Occipital lobe (tissue), 2 donors: ENCODE data around the gene WDR7. TPM values are rescaled to one million over a fixed set of nuclear protein-coding genes. Genes with fewer than 3 reads are reported as not detected.

Source experiments
- DNase-seq: peaks from one replicate; lab custom pipeline; 2025; lab: John Stamatoyannopoulos, UW
- total RNA-seq: library from RNA; depleted of rRNA; stranded (reverse); fragments of >200 nt; gene quantifications from one replicate; pipeline ENCODE4 v1.2.3, GENCODE V29; 2014

The WDR7 gene
- total RNA-seq, 1 donor from 2014 or later, result 132 TPM

DNA sequence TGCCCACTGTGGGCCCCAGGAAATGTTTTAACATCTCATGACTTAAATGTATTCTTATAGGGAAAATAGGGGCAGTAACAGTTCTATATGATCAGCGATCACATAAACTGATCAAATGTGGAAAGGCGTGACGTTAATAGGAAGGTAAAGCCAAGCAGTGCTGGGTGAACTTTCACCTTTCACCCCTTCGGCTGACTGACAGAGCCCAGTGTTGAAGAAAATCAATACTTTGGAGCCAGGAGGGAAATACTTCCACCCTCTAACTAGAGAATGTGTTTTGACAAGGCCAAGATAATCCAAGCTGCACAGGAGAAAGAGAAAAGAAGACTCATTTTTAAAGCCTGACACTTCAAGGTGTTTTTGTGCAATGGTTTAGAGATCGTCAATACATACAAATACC is 379.3 kb downstream of the WDR7 start:
- DNase-seq, result no peak

DNA sequence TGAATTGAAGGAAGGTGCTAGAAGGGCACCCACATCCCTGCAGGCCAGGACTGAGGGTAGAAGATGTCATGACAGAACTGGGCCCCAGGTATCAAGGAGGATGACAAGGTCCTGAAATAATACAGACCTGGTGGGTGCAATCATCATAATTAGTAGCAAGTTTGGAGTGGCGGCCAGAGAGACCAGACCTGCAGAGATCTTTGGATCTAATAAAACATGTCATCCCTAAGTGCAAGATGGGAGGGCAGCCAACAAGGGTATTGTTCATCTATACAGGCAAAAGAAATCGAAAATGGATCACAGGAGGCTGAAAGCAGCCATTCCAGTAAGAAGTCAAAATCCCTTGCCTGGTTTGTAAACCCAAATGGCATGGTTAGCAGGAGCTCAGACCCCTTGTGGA is 384.4 kb downstream of the WDR7 start:
- DNase-seq, result no peak

DNA sequence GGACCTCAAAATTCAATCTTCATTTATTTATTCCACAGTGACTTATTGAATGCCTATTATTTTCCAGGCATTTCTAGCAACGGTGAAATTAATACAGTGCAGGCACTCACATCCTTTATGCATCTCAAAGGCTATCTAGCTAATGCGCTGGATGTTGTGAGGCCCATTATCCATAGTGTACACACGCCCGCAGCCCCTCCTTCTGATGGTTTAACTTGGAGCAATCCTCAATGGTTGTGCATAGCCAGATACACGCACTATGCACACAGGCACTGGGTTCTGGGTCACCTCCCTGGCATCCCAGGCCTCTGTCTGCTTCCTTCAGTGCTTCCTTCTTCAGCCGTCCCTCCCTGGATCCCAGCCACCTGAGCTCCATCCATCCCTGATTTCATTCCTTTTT is 387.2 kb downstream of the WDR7 start:
- DNase-seq, result no peak

DNA sequence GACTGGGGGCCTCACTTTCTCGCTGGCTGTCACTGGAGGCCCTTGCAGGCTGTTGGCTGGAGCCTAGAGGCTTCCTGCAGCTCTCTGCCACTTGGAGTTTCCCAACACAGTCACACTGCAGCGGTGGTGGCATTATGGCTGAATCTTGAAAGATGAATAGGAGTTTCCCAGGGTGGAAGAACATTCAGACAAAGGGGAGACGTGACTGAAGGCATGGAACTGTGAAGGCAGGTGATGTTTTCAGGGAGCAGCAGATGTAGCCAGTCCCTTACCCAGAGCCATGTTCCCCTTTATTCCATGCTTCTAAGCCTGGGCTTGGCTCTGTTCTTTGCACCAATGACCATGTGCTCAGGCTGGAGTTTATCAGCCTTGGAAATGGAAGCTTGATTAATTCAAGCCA is 389.0 kb downstream of the WDR7 start:
- no peak for DNase-seq

DNA sequence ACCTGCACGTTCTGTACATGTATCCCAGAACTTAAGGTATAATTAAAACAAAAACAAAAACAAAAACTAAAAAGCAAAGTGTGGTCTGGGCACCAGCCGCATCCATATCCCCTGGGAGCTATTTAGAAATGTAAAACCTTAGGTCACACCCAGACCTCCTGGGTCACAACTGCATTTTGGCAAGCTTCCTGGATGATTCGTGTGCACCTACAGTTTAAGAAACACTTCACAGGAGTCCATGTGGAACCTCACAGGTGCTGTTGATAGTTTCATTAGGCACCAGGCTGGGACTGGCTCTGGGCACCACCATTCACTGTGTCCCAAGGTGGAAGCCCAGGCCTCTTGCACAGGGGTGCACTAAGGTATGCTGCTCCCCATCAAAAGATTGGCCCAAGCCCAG is 392.1 kb downstream of the WDR7 start:
- DNase-seq, result no peak

DNA sequence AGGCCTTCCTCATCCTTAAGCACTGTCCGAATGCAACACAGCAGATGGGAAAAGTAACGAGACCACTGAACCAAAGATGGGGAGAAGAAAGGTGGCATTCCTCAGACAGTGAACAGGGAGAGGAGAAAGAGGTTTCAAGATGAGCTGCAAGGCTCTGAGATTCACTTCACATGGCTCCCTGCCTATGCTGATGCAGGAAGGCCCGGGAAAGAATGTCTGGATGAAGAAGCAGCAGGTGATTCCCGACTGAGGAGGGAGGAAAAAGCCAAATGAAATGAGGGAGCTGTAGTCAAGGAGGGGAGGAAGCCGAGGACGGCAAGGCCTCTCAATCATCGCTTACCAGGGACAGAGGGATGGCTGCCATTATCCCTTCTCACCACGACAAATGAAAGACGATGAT is 397.2 kb downstream of the WDR7 start:
- no peak for DNase-seq

DNA sequence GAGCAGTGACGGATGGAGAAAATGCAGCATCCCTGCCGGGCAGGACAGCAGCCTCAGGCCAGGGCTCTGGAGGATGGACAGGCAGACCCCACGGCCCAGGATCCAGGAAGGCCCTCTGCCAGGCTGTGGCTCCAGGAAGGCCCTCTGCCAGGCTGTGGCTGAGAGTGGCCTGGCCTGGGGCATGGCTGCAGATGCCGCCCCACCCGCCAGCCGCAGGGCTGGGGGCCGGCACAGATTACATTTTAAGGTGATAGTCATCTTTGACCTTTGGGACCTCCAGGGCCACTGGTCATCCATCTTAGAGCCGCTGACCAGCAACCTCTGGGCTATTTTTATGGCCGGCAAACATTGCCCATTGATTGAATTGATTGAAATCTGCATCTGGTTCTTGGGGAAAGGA is 397.7 kb downstream of the WDR7 start:
- DNase-seq, result no peak

DNA sequence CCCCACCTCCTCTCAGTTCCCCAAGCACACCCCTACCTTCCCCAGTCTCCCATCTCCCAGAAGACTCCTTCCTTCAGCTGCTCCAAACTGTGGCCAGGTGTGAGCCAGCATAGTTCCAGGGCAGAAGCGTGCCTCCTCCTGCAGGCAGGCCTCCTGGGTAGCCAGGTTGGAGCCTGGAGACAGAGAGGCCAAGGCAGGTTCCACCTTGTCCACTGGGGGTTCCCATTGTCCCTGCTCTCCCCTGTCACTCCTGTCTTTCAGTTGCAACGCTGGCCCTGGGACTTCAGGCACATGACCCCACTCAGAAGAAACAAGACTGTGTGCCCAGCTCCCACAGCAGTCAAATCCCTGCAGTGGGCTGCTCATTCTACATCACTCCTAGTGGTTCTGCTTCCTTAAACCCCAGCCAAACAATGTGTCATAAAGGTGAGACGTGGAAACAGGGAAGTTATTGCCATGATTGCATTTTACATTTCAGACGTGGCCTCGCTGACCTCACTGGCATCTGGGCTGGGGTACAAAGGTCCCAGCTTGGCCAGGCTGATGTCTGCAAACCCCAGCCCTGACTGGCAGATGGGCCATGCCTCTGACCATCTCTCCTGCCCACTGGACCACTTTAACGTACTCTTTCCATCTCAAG is 399.3 kb downstream of the WDR7 start:
- DNase-seq, result no peak

DNA sequence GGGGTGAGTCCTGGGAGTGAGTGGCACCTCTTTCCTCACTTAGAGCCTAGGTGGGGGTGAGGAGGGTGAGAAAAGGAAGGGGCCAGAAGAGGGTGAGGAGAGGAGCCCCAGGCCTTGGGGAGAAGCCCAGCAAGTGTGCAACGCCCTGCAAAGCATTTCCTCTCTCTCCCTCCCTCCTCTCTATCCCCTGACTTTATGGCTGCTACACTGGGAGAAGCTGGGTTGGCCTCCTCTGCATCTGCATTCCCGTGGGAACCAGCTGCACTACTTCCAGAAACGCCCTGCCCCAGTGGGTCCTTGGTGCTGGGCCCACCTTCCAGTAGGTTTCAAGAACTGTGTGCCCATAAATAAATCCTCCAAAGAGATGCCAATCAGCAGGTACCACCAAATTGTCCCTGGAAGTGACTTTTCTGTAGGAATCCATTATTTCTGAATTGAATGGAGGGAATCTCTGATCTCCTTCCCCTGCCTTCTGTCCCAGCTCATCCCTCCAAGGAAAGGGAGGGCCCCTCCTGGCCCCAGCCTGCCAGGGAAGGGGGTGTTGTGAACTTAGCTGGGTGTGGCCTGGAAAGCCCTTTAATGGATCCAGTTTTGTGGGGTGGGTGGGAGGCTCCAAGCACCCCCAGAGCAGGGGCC is 400.0 kb downstream of the WDR7 start:
- no peak for DNase-seq

DNA sequence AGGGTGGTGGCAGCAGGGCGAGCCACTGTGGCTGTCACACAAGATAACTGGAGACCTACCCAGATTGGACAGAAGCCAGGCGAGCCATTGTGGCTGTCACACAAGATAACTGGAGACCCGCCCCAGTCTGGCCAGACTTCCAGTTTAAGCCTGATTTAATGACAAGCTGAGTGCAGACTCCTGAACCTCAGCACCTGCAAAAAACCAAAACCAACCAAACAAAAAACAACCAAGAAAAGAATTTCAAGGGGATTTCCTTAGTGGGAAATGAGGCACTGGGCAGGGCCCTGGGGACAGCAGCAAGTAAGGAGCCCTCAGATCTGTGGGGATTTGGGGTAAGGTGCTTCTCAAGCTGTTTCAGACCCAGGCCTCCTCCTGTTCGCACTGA is 400.5 kb downstream of the WDR7 start:
- no peak for DNase-seq

DNA sequence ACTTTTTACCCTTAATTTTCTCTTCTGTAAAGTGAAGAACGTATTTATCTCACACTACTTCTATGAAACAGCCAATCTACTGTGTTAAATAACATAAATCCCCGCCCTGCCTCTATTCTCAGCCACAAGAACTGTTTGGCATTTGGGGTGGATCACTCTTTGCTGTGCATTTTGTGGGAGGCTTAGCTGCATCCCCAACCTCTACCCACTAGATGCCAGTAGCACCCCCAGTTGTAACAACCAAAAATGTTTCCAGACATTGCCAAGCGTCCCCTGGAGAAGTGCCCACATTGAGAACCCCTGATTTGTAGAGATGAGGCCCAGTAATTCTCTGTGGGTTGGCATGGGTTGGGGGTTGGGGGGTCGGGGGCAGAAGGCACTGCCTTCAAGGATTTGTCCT is 401.0 kb downstream of the WDR7 start:
- DNase-seq, result no peak

DNA sequence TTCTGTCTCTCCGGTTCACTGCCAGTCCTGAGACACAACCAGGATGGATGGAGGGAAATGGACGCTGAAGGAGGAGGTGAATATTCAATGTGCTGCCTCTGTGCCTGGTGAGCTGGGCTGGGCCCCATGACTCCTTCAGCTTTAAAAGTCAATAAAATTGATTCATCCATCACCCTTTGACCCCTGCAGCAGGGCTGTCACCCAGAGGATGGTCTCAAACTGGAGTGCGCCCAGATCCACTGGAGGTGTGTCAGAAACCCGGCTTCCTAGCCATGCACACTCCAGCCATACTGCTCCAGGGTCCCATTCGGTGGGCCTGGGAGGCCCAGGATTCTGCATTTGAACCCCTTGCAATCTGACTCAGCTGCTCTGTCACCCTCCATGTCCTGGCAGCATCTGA is 401.6 kb downstream of the WDR7 start:
- DNase-seq, result no peak

DNA sequence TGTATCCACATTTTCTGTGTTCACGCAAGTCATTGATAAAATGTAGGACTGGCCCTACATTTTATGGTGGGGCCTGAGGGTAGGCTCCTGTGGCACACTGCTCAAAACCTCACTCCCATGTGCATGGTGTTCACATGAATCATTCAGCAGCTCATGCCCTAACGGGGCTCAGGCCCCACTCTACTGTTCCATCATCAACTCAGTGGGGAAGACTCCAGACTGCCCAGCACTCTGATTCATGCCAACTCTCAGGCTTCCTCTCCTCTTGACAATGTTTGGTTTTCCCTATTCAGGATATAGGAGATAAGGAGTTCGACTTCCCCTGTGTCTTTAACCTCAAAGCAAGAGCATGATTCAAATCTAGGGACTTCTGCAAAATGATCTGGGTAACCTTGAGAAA is 403.7 kb downstream of the WDR7 start:
- no peak for DNase-seq

DNA sequence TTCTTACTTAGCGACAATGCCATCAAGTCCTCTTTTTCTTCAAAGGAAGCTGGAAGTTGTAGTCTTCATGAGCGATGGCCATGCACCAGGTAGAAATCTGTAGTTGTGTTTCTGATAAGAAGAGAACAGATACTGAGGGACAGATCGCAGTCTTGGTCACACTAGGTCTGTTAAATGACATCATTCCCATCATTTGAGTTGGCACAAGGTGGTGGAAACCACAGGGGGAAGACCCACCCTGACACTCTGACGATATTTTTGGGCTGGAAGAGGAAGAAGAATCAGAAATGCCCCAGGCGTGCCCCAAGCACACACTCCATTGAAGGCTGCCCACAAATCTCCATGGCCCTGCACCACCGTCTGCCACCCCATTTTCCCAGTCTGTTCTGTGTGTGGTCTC is 406.7 kb downstream of the WDR7 start:
- DNase-seq, result no peak

DNA sequence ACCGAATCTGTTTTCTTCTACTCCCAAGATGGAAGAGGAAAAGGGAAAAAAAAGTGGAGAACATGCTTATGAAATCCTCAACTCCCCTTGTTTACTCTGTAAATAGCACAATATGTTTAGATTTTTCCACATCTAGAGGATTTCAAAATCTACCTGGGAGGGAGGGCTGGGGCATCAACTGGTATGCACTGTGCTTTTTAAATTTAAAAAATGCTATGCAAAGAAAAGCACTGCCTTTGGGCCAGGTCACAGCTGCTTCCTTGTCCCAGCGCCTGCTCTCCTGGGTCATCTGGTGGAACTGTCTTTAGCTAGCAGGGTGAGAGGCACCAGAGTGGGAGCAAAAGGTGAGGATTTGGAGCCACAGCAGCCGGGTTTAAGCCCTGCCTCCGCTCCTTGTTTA is 407.6 kb downstream of the WDR7 start:
- no peak for DNase-seq

DNA sequence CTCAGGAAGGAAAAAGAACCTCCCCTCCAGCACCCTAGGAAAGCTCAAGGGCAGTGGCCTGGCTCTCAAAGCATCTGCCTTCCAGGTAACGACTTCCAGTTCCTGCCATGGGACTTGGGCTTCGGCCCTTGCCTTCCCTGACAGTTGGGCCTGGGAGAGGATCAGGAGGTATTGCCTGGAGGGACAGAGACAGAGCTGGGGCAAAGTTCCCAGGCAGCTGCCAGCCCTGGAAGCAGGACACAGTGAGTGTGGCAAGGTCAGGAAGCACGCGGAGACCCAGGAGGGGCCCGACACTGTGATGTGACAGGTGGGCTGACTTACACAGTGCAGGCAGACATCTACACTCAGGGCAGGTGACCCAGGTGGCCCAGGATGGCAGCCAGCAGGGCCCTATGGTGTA is 408.2 kb downstream of the WDR7 start:
- no peak for DNase-seq

DNA sequence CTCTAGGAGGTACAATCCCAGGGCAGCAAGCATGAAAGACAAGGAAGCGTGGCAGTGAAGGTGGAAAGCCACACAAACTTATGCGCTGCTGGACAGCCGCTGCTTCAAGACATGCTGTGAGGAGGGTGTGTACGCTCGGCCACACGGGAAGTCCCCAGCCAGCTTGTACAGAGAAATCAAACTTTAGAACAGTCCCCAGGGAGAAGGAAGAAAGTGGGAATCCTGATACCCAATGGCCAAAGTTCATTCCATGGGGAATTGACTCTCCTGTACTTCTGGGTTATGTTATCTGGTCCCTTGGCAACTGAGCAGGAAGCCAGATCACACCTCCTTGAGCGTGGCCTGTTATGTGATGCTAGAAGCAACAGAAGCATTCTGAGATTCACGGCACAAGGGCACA is 409.7 kb downstream of the WDR7 start:
- no peak for DNase-seq

DNA sequence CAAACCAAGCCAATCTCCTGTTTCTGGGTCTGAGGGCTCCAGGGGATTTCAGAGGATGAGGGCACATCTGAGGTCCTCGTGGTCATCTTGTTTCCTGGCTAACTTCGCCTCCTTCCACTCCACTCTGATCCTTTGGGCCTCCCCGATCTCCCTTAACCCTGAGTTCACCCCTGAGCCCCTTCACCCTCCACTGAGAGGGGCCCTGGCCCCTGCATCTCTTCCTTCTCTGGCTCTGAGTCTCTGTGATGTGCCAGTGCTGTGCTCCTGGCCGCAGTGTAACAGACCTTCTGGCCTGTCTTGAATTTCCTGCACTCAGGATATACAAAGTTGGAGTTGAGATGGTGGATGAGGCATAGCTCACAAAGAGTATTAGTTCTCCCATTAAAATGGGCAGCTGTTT is 411.0 kb downstream of the WDR7 start:
- DNase-seq, result no peak

DNA sequence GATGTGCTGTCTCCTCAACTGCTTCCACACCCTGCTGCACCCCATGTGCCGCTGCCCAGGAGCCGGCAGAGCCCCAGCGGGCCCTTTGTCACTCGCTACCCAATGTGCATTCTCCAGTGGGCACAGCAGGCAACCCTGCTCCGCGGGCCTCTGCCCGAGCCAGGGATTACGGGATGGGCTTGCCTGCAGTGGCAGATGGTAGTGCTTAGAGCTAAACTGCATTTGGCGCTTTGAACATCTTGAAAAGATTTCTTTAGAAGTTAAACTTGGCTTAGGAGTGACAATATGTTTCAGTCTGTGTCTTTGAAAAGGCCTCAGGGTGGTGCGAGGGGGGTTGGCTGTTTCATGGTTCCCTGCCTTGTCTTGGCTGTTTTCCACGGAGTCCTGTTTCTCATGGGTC is 411.7 kb downstream of the WDR7 start:
- DNase-seq, result no peak

DNA sequence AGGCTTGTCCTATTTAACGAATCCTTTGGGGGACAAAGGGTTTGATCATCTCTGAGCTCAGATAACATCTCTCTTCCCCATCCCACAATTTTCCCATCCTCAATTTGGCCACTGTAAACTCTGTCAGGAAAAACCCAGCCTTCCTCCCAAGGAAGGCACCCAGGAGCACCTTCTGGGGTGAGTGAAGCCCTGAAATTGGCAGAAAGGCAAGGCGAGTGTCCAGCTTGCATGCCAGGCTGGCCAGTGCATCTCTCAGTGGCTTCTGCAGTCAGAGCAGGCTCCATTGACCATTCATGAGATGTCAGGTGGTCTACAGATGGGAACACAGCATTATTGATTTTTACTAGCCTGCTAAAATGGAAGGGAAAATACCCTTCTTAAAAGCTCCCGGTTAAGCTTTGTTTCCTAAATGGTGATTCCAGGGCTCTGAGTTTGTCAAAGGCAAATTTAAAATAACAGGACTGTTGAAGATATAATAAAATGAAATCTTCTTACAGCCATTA is 412.5 kb downstream of the WDR7 start:
- DNase-seq, result no peak

DNA sequence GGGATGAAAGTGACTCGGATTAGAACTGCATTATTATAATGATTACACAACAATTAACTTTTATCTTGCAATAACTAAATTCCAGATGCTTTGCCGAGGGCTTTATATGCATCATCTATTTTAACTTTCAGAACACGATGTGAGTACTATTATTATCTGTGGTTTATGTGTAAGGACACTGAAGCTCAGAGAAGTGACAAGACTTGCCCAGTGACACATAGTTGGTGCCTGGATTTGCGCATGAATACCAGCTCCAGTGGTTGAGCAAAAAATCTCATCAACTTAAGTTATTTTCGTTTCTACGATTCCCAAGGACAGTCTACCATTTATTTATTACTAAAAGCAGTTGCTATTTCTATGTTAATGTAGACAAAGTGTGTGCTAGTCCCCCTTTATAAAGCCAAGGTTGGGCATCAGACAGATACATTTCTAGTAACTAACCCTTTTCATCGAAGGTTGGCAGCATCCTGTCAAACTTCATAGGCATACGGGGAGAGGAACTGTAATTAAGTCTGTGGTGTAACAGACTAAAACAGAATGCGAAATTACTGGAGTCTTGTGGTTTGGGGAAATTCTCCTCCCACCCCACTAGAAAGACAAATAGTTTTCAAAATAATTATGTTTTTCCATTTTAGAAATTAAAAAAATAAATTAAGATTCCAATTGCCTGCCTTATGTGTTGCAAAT is 422.5 kb downstream of the WDR7 start:
- no peak for DNase-seq

DNA sequence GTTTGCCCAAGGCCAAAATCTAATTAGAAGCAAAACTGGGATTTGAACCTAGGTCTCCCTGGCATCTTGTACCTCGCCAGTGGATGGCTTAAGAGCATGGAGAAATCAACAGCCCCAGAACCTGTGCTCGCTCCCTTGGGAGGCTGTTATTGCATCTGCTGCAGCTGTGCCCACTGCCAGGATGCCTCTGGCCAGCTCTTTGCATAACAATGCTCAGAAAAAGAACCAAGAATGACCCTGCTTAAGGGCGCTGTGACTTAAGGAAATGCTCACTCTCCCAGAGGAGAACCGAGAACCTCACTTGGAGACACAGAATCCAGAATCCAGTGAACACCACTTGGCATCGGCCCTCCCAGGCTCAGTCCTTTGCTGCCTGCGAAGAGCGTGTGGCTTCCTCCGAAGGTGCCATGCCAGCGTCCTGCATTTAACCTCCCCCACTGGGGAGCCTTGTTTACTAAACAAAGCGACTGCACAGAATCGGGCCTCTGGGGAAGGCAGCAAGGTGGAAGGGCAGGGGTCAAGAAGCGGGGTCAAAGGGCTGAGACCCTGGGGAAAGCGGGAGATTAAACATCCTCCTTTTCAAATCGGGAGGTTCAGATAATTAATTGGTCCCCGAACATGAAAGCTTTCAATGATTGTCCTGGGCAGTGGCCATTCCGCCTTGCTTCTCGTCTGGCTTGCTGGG is 424.7 kb downstream of the WDR7 start:
- no peak for DNase-seq
